Activated naive CD4-positive, alpha-beta T cell treated with anti-CD3 and anti-CD28 coated beads, Interleukin-2, amount 50 U/mL, for 24 hours (primary cell): ENCODE data around the gene CFAP69.
A peak's percentile ranks its signal among the peaks of the same experiment; 100 is the strongest.

Source experiments
- H3K27ac Mint-ChIP-seq: one replicate; pipeline ENCODE4 v1.8.0; 2021; ENCODE audit warnings: mild to moderate bottlenecking, mixed read lengths
- H3K27me3 Mint-ChIP-seq: one replicate; pipeline ENCODE4 v1.8.0; 2021; ENCODE audit warnings: mixed read lengths
- H3K36me3 Mint-ChIP-seq: one replicate; pipeline ENCODE4 v1.8.0; 2021; ENCODE audit warnings: mixed read lengths
- H3K4me1 Mint-ChIP-seq: one replicate; pipeline ENCODE4 v1.8.0; 2021; ENCODE audit warnings: mixed read lengths
- H3K4me3 Mint-ChIP-seq: one replicate; pipeline ENCODE4 v1.8.0; 2021; ENCODE audit warnings: mild to moderate bottlenecking, mixed read lengths
- H3K9me3 Mint-ChIP-seq: one replicate; pipeline ENCODE4 v1.8.0; 2021; ENCODE audit warnings: mixed read lengths

Gene CFAP69

GRCh38 chr7:90224195-90224594, 20.8 kb upstream of the CFAP69 start:
- H3K36me3 Mint-ChIP-seq: no peaks in the 10 kb centered on the region
- no peak overlapping the region for H3K4me3 Mint-ChIP-seq
- H3K9me3 Mint-ChIP-seq: no peaks in the 10 kb centered on the region
- H3K4me1 Mint-ChIP-seq: no peaks in the 10 kb centered on the region
- peaks cover 22% of the 10 kb centered on the region for H3K27me3 Mint-ChIP-seq
- H3K27ac Mint-ChIP-seq: no peak overlapping the region

DNA sequence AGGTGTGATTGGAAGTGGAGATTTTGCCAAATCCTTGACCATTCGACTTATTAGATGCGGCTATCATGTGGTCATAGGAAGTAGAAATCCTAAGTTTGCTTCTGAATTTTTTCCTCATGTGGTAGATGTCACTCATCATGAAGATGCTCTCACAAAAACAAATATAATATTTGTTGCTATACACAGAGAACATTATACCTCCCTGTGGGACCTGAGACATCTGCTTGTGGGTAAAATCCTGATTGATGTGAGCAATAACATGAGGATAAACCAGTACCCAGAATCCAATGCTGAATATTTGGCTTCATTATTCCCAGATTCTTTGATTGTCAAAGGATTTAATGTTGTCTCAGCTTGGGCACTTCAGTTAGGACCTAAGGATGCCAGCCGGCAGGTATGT, 19.8 kb upstream of the CFAP69 start:
- H3K27me3 Mint-ChIP-seq: peaks cover 24% of the 10 kb centered on the region
- no peak overlapping the region for H3K4me3 Mint-ChIP-seq
- no peaks in the 10 kb centered on the region for H3K36me3 Mint-ChIP-seq
- no peak overlapping the region for H3K27ac Mint-ChIP-seq
- H3K4me1 Mint-ChIP-seq: no peaks in the 10 kb centered on the region
- no peaks in the 10 kb centered on the region for H3K9me3 Mint-ChIP-seq

DNA sequence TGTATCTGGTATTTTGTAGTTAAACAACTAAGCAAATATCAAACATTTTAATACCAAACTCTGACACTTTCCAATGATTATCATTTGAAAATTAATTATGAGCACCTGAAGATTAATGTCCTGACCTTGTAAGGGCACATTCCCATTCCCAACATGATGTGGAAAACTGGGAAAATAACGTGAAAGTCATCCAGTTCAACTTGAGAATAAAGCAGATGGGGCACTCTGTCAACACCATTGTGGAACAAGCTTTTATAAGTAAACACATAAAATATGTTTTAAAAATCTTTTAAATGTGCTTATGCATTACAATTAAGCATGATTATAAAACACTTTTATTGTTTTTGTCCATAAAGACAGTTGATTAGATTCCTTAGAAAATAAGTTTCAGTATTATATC, 19.4 kb upstream of the CFAP69 start:
- Mint-ChIP-seq H3K9me3 (no peaks in the 10 kb centered on the region), H3K27ac (no peak overlapping the region), H3K36me3 (no peaks in the 10 kb centered on the region), H3K4me3 (no peak overlapping the region), H3K27me3 (peaks cover 21% of the 10 kb centered on the region), H3K4me1 (no peaks in the 10 kb centered on the region)

DNA sequence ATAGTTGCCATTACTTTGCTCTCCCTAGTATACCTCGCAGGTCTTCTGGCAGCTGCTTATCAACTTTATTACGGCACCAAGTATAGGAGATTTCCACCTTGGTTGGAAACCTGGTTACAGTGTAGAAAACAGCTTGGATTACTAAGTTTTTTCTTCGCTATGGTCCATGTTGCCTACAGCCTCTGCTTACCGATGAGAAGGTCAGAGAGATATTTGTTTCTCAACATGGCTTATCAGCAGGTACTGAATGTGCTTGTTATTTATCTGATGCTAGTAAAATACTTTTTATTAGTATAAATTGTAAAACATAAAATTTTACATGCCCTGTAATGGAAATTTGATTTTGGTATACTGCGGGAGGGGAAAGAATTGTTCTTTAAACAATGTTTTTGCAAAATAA, 17.7 kb upstream of the CFAP69 start:
- Mint-ChIP-seq H3K27ac (no peak overlapping the region), H3K9me3 (no peaks in the 10 kb centered on the region), H3K4me1 (no peaks in the 10 kb centered on the region), H3K36me3 (no peaks in the 10 kb centered on the region), H3K4me3 (no peak overlapping the region), H3K27me3 (peaks cover 16% of the 10 kb centered on the region)

GRCh38 chr7:90229682-90230081, 15.3 kb upstream of the CFAP69 start:
- no peak overlapping the region for H3K27ac Mint-ChIP-seq
- H3K9me3 Mint-ChIP-seq: no peaks in the 10 kb centered on the region
- no peak overlapping the region for H3K4me3 Mint-ChIP-seq
- no peaks in the 10 kb centered on the region for H3K36me3 Mint-ChIP-seq
- H3K4me1 Mint-ChIP-seq: no peaks in the 10 kb centered on the region
- H3K27me3 Mint-ChIP-seq: peaks cover 12% of the 10 kb centered on the region

DNA sequence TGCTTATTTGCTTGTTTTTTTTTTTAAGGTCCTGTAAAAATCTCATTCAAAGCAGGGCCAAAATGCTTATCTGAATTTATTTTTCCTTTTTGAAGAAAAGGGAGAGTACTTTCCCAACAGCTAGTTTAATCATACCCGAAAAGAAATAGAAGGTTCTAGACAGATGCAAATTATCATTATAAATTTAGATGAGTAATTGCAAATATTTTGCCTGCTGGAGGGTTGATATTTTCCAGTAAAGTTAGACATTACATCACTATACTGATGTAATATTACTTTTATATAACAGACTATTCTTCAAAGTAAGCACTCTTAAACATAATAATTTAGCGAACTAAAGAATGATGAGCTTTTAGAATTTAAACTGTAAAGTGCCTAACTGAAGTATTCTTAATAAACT, 14.1 kb upstream of the CFAP69 start:
- no peak overlapping the region for H3K27ac Mint-ChIP-seq
- no peaks in the 10 kb centered on the region for H3K36me3 Mint-ChIP-seq

GRCh38 chr7:90231304-90231703, 13.7 kb upstream of the CFAP69 start:
- H3K36me3 Mint-ChIP-seq: no peaks in the 10 kb centered on the region
- no peak overlapping the region for H3K27ac Mint-ChIP-seq
- peaks cover 8% of the 10 kb centered on the region for H3K27me3 Mint-ChIP-seq
- H3K4me1 Mint-ChIP-seq: no peaks in the 10 kb centered on the region
- no peak overlapping the region for H3K4me3 Mint-ChIP-seq
- no peaks in the 10 kb centered on the region for H3K9me3 Mint-ChIP-seq

More for the DNA sequence above, 14.1 kb upstream of the CFAP69 start:
- Mint-ChIP-seq H3K27me3 (peaks cover 8% of the 10 kb centered on the region), H3K4me1 (no peaks in the 10 kb centered on the region), H3K9me3 (no peaks in the 10 kb centered on the region), H3K4me3 (no peak overlapping the region)

GRCh38 chr7:90232430-90232829, 12.5 kb upstream of the CFAP69 start:
- no peaks in the 10 kb centered on the region for H3K36me3 Mint-ChIP-seq
- no peaks in the 10 kb centered on the region for H3K9me3 Mint-ChIP-seq
- no peak overlapping the region for H3K4me3 Mint-ChIP-seq
- H3K27me3 Mint-ChIP-seq: peaks cover 10% of the 10 kb centered on the region
- H3K4me1 Mint-ChIP-seq: no peaks in the 10 kb centered on the region
- H3K27ac Mint-ChIP-seq: no peak overlapping the region

DNA sequence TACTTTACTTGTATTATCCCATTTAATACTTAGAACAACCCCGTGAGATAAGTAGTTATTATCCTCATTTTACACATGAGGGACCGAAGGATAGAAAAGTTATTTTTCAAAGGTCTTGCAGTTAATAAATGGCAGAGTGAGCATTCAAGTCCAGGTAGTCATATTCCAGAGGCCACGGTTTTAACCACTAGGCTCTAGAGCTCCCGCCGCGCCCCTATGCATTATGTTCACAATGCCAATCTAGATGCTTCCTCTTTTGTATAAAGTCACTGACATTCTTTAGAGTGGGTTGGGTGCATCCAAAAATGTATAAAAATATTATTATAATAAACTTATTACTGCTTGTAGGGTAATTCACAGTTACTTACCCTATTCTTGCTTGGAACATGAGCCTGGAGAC, 11.4 kb upstream of the CFAP69 start:
- no peaks in the 10 kb centered on the region for H3K4me1 Mint-ChIP-seq
- peaks cover 10% of the 10 kb centered on the region for H3K27me3 Mint-ChIP-seq
- H3K27ac Mint-ChIP-seq: no peak overlapping the region
- H3K4me3 Mint-ChIP-seq: no peak overlapping the region
- no peaks in the 10 kb centered on the region for H3K36me3 Mint-ChIP-seq
- H3K9me3 Mint-ChIP-seq: no peaks in the 10 kb centered on the region

GRCh38 chr7:90236721-90237289, 8.2 kb upstream of the CFAP69 start:
- H3K9me3 Mint-ChIP-seq: no peaks in the 10 kb centered on the region
- H3K4me3 Mint-ChIP-seq: no peak overlapping the region
- no peaks in the 10 kb centered on the region for H3K36me3 Mint-ChIP-seq
- H3K27me3 Mint-ChIP-seq: peaks cover 7% of the 10 kb centered on the region
- no peaks in the 10 kb centered on the region for H3K4me1 Mint-ChIP-seq
- H3K27ac Mint-ChIP-seq: no peak overlapping the region

DNA sequence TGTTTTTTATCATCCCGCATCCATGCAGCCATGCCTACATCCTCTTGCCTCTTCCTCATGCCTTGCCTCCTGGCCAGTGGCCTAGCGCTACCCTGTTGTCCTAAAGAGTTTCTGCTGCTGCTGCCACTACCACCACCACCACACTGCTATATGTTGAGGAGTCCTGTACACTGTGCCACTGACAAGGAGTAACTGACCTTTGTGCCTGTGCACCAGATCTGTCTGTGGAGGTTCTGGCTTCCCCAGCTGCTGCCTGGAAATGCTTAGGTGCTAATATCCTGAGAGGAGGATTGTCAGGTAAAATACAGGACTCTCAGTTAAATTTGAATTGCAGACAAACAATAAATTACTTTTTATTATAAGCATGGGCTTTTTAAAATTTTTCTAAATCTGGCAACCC, 7.0 kb upstream of the CFAP69 start:
- H3K27me3 Mint-ChIP-seq: peaks cover 13% of the 10 kb centered on the region
- H3K27ac Mint-ChIP-seq: no peak overlapping the region
- H3K9me3 Mint-ChIP-seq: no peaks in the 10 kb centered on the region
- no peaks in the 10 kb centered on the region for H3K4me1 Mint-ChIP-seq
- no peak overlapping the region for H3K4me3 Mint-ChIP-seq
- peaks cover 1% of the 10 kb centered on the region for H3K36me3 Mint-ChIP-seq

DNA sequence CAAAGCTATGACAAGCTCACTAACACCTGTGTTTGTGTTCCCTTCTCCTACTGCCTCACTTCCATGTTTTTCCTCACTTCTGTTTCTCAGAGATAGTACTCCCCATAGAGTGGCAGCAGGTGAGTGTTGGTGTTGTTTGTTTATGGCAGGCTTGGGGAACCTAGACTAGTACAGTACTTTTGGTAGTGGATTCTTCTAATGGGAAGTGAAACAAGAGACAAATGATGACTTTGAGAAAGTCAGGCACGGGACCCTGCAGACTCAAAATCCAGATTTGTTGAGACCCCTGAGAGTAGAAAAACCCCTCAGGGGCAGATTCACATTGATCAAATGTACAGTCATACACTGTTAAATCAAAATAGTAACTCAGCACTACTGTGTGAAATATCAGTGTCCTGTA, 6.4 kb upstream of the CFAP69 start:
- Mint-ChIP-seq H3K27ac (no peak overlapping the region), H3K36me3 (peaks cover 1% of the 10 kb centered on the region), H3K4me3 (no peak overlapping the region), H3K9me3 (no peaks in the 10 kb centered on the region), H3K4me1 (no peaks in the 10 kb centered on the region), H3K27me3 (peaks cover 15% of the 10 kb centered on the region)

GRCh38 chr7:90239050-90239449, 5.9 kb upstream of the CFAP69 start:
- Mint-ChIP-seq H3K27ac (no peak overlapping the region), H3K4me1 (peaks cover under 1% of the 10 kb centered on the region)

DNA sequence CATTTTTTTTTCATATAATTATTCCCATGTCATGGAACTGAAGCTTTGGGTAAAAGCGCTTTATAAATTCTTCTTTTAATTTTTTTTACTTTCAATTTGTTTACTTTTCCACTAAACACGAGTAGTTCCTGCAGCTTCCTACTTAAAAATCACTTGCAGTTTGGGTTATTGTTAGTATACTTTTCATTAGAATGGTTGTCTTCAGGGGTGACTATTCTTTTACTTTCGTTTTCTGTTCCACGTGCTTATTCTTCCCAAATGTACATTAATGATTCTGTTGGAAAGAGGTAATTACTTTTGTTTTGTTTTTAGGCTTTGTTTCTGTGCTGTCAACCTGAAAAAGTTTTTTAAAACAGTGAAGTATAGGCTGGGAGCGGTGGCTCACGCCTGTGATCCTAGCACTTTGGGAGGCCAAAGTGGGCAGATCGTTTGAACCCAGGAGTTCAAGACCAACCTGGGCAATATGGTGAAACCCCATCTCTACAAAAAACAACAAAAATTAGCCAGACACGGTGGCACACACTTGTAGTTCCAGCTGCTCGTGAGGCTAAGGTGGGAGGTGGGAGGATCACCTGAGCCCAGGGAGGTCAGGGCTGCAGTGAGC, 5.2 kb upstream of the CFAP69 start:
- Mint-ChIP-seq H3K27ac (no peak overlapping the region), H3K36me3 (peaks cover 1% of the 10 kb centered on the region), H3K27me3 (peaks cover 15% of the 10 kb centered on the region), H3K4me3 (no peak overlapping the region), H3K4me1 (peaks cover 7% of the 10 kb centered on the region), H3K9me3 (no peaks in the 10 kb centered on the region)

More at GRCh38 chr7:90239050-90239449, 5.9 kb upstream of the CFAP69 start:
- Mint-ChIP-seq H3K4me3 (no peak overlapping the region), H3K36me3 (peaks cover 1% of the 10 kb centered on the region), H3K27me3 (peaks cover 15% of the 10 kb centered on the region), H3K9me3 (no peaks in the 10 kb centered on the region)

DNA sequence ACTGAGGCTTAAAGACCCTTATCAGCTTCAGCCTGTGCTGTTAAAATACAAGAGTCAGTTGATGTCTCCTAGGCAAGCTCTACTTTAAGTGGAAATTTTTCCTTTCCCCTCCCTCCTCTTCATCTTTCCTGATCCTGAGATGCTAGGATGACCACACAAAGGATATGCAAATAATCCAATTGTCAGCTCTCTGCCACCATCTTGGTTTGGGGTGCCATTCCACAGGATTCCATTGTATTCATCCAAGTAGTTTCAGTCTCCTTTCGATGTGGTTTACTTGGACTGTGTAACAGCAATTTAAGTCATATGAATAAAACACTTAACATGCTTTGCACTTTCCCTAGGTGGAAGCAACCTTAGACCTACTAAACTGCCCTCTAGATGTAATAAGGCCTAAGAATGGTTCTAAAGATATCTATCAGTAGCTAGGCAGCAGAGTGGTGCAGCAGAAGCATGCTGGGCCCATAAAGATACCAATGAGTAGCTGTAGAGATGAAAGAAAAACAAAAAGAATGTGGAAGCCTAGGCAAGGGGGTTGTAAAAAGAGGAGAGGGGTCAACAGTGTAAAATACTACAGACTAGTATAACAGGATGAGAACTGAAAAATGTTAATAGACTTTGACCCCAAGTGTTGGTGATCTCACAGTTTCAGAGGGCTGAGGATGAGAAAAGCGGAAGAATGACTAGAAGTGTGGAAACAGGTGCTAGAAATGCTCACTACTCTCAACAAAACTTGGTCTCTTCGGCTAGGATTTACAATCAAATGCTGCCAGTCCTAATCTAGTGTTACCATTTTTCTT, 2.4 kb upstream of the CFAP69 start:
- peak overlapping the region; percentile 18 for H3K27ac Mint-ChIP-seq
- no peaks in the 10 kb centered on the region for H3K9me3 Mint-ChIP-seq
- peaks cover 22% of the 10 kb centered on the region for H3K27me3 Mint-ChIP-seq
- H3K4me1 Mint-ChIP-seq: peaks cover 20% of the 10 kb centered on the region
- peak overlapping the region; percentile 6 for H3K4me3 Mint-ChIP-seq
- peaks cover 1% of the 10 kb centered on the region for H3K36me3 Mint-ChIP-seq

GRCh38 chr7:90243556-90243955, 1.4 kb upstream of the CFAP69 start:
- Mint-ChIP-seq H3K4me1 (peaks cover 20% of the 10 kb centered on the region), H3K27me3 (peaks cover 19% of the 10 kb centered on the region), H3K36me3 (peaks cover 1% of the 10 kb centered on the region), H3K27ac (no peak overlapping the region), H3K9me3 (no peaks in the 10 kb centered on the region), H3K4me3 (peak overlapping the region; percentile 30)
